A549 (cell line): ENCODE results near the gene IL21R.

Source experiments
- EP300 ChIP-seq, 2 experiments: fragments of >200 bp; sonication (Bioruptor Twin); formaldehyde crosslinking; IDR thresholded peaks; 2 replicates in 1 of 2; 3 replicates in 1 of 2; pipeline ENCODE4 v1.6.1; 2016 to 2017
- KDM1A ChIP-seq: fragments of 200-600 bp; sonication (generic); IDR thresholded peaks from 2 replicates; pipeline ENCODE4 v1.6.1; 2016; ENCODE audit warnings: low read depth, mild to moderate bottlenecking
- MYC ChIP-seq: IDR thresholded peaks from 2 replicates; pipeline ENCODE4 v1.6.1; 2012; ENCODE audit warnings: mild to moderate bottlenecking, inconsistent platforms, low read length, improper control_type of control experiment, borderline replicate concordance
- POLR2A ChIP-seq: IDR thresholded peaks from 2 replicates; pipeline ENCODE4 v1.6.1; 2012; ENCODE audit warnings: mild to moderate bottlenecking, low read length
- TF ChIP-seq, protein P1 (sequence below): fragments of 200-600 bp; sonication (generic); IDR thresholded peaks from 2 replicates; pipeline ENCODE4 v1.6.1; 2016; ENCODE audit warnings: antibody characterized with exemption, mild to moderate bottlenecking, moderate library complexity
- TF ChIP-seq, protein P2 (sequence below): fragments of >200 bp; sonication (Bioruptor Twin); formaldehyde crosslinking; IDR thresholded peaks from 3 replicates; pipeline ENCODE4 v1.5.1; 2016

- TF ChIP-seq, protein P1, sequence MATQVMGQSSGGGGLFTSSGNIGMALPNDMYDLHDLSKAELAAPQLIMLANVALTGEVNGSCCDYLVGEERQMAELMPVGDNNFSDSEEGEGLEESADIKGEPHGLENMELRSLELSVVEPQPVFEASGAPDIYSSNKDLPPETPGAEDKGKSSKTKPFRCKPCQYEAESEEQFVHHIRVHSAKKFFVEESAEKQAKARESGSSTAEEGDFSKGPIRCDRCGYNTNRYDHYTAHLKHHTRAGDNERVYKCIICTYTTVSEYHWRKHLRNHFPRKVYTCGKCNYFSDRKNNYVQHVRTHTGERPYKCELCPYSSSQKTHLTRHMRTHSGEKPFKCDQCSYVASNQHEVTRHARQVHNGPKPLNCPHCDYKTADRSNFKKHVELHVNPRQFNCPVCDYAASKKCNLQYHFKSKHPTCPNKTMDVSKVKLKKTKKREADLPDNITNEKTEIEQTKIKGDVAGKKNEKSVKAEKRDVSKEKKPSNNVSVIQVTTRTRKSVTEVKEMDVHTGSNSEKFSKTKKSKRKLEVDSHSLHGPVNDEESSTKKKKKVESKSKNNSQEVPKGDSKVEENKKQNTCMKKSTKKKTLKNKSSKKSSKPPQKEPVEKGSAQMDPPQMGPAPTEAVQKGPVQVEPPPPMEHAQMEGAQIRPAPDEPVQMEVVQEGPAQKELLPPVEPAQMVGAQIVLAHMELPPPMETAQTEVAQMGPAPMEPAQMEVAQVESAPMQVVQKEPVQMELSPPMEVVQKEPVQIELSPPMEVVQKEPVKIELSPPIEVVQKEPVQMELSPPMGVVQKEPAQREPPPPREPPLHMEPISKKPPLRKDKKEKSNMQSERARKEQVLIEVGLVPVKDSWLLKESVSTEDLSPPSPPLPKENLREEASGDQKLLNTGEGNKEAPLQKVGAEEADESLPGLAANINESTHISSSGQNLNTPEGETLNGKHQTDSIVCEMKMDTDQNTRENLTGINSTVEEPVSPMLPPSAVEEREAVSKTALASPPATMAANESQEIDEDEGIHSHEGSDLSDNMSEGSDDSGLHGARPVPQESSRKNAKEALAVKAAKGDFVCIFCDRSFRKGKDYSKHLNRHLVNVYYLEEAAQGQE = no peak
- TF ChIP-seq MYC (no peak), POLR2A (no peak), KDM1A (no peak), EP300 (IDR thresholded peaks at IDR 0.05) (no peak)
- TF ChIP-seq, protein P2, sequence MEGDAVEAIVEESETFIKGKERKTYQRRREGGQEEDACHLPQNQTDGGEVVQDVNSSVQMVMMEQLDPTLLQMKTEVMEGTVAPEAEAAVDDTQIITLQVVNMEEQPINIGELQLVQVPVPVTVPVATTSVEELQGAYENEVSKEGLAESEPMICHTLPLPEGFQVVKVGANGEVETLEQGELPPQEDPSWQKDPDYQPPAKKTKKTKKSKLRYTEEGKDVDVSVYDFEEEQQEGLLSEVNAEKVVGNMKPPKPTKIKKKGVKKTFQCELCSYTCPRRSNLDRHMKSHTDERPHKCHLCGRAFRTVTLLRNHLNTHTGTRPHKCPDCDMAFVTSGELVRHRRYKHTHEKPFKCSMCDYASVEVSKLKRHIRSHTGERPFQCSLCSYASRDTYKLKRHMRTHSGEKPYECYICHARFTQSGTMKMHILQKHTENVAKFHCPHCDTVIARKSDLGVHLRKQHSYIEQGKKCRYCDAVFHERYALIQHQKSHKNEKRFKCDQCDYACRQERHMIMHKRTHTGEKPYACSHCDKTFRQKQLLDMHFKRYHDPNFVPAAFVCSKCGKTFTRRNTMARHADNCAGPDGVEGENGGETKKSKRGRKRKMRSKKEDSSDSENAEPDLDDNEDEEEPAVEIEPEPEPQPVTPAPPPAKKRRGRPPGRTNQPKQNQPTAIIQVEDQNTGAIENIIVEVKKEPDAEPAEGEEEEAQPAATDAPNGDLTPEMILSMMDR = no peak
Measured at GRCh38 chr16:27365142-27366089, 36.6 kb upstream of the IL21R start.
